Stimulated activated naive CD4-positive, alpha-beta T cell (primary cell): Measurements from ENCODE around the gene MAT2B.
"Not testable (repeated sequence)": the region's sequence is repeated elsewhere in the genome, so short reads cannot be mapped to it uniquely, and the experiment has no call there.

Source experiments
- DNase-seq, 6 experiments: peaks; one replicate each; lab custom pipeline; 2025; lab: John Stamatoyannopoulos, UW

MAT2B gene

GRCh38 chr5:163503106-163504078 is 2.0 kb upstream of the MAT2B start:
- DNase-seq = peak in 3 of 6 experiments; percentile 12 to 48 (median 34)

- DNase-seq = peak in 5 of 6 experiments; percentile 8 to 60 (median 11)
These were observed 1.1 kb upstream of the MAT2B start for GRCh38 chr5:163504079-163504931.

GRCh38 chr5:163505049-163505367 is 411 bp upstream of the MAT2B start:
- no peak for DNase-seq

GRCh38 chr5:163506095-163506457 is 657 bp downstream of the MAT2B start:
- DNase-seq = no peak

GRCh38 chr5:163506726-163507125 is 1.3 kb downstream of the MAT2B start:
- DNase-seq = peak in 2 of 6 experiments; percentile 3 to 8

- DNase-seq = no peak
These were observed 3.3 kb downstream of the MAT2B start for GRCh38 chr5:163508753-163509152.

- peak in 1 of 6 experiments; percentile 14 for DNase-seq
These were observed 4.0 kb downstream of the MAT2B start for GRCh38 chr5:163509291-163509951.

- no peak for DNase-seq
These were observed 7.1 kb downstream of the MAT2B start for GRCh38 chr5:163512526-163512925.

- no peak for DNase-seq
These were observed 19.7 kb downstream of the MAT2B start for GRCh38 chr5:163525096-163525495.

- no peak for DNase-seq
These were observed 24.3 kb downstream of the MAT2B start for GRCh38 chr5:163529698-163530097.

GRCh38 chr5:163531272-163531671 is 25.9 kb downstream of the MAT2B start:
- no peak for DNase-seq

GRCh38 chr5:163532171-163533084 is 27.0 kb downstream of the MAT2B start:
- DNase-seq = no peak

GRCh38 chr5:163533223-163533622 is 27.8 kb downstream of the MAT2B start:
- no peak for DNase-seq

GRCh38 chr5:163534492-163535094 is 29.2 kb downstream of the MAT2B start:
- DNase-seq = no peak

GRCh38 chr5:163535290-163535689 is 29.9 kb downstream of the MAT2B start:
- DNase-seq = no peak

- not testable (repeated sequence) for DNase-seq
These were observed 31.0 kb downstream of the MAT2B start for GRCh38 chr5:163536442-163536841.

GRCh38 chr5:163540696-163541095 is 35.3 kb downstream of the MAT2B start:
- no peak for DNase-seq

GRCh38 chr5:163542771-163543170 is 37.4 kb downstream of the MAT2B start:
- no peak for DNase-seq

- DNase-seq = no peak
These were observed 38.6 kb downstream of the MAT2B start for GRCh38 chr5:163544041-163544440.

GRCh38 chr5:163544836-163545235 is 39.4 kb downstream of the MAT2B start:
- DNase-seq = no peak

GRCh38 chr5:163548649-163549048 is 43.2 kb downstream of the MAT2B start:
- no peak for DNase-seq
